IMR-90 (cell line): ENCODE results near the gene ACE2. TPM values are rescaled to one million over a fixed set of nuclear protein-coding genes. Genes with fewer than 3 reads are reported as not detected.

ENCODE experiments used
- ATAC-seq: fragments of 200-7000 bp; cut with Tn5 transposase; 2 replicates; pipeline ENCODE4 v1.9.1; 2020; ENCODE audit warnings: low read depth, mild to moderate bottlenecking, moderate library complexity
- BruUV-seq: library from RNA; stranded (reverse); fragments of 400-500 nt; replicated peaks from 2 replicates; lab custom pipeline; 2021; lab: Mats Ljungman, UMichigan
- CTCF ChIA-PET: fragments of 300-600 bp; formaldehyde crosslinking; extraction: SDS; loops from one replicate; lab custom pipeline; 2021; ENCODE audit warnings: antibody characterized with exemption; lab: Yijun Ruan, JAX
- POLR2A ChIA-PET: fragments of 300-600 bp; sonication (Branson Sonifier 250); formaldehyde crosslinking; loops from one replicate; lab custom pipeline; 2022; ENCODE audit warnings: antibody characterized with exemption; ENCODE audit not compliant: unreplicated experiment; lab: Charles Lee
- DNase-seq: peaks from one replicate; pipeline ENCODE4 v3.0.0; 2013
- H2AFZ ChIP-seq: replicated peaks from 2 replicates; pipeline ENCODE3; 2013; ENCODE audit warnings: low read length, mild to moderate bottlenecking; ENCODE audit not compliant: poor library complexity
- H2AK5ac ChIP-seq: 2 replicates; pipeline ENCODE4 v1.6.1; 2013; ENCODE audit warnings: low read depth, low read length, inconsistent platforms
- H2AK9ac ChIP-seq: replicated peaks from 2 replicates; pipeline ENCODE3; 2013; ENCODE audit warnings: mild to moderate bottlenecking, low read depth, low read length, moderate library complexity; ENCODE audit not compliant: poor library complexity
- H2BK120ac ChIP-seq: 2 replicates; pipeline ENCODE4 v1.6.1; 2013; ENCODE audit warnings: low read depth, low read length, inconsistent platforms
- H2BK15ac ChIP-seq: 3 replicates; pipeline ENCODE4 v1.6.1; 2013; ENCODE audit warnings: low read depth, low read length, inconsistent platforms
- H2BK20ac ChIP-seq: 2 replicates; pipeline ENCODE4 v1.6.1; 2013; ENCODE audit warnings: low read depth, mild to moderate bottlenecking, inconsistent platforms, low read length, moderate library complexity
- H2BK5ac ChIP-seq: 2 replicates; pipeline ENCODE4 v1.6.1; 2013; ENCODE audit warnings: mild to moderate bottlenecking, low read depth, low read length, inconsistent platforms; ENCODE audit not compliant: poor library complexity, severe bottlenecking
- H3K14ac ChIP-seq: replicated peaks from 2 replicates; pipeline ENCODE4 v1.6.1; 2013; ENCODE audit warnings: low read depth, low read length, inconsistent platforms
- H3K18ac ChIP-seq: 2 replicates; pipeline ENCODE4 v1.6.1; 2013; ENCODE audit warnings: low read depth, low read length, control low read depth
- H3K23ac ChIP-seq: 2 replicates; pipeline ENCODE4 v1.6.1; 2013; ENCODE audit warnings: low read depth, low read length, inconsistent platforms
- H3K27ac ChIP-seq: 2 replicates; pipeline ENCODE4 v1.5.1; 2013; ENCODE audit warnings: mild to moderate bottlenecking, control low read depth, low read length; ENCODE audit not compliant: insufficient read depth
- H3K27me3 ChIP-seq: 2 replicates; pipeline ENCODE4 v1.6.1; 2013; ENCODE audit warnings: low read length; ENCODE audit not compliant: control insufficient read depth, insufficient read depth
- H3K36me3 ChIP-seq: 2 replicates; pipeline ENCODE4 v1.6.1; 2013; ENCODE audit warnings: low read length, mixed read lengths; ENCODE audit not compliant: control insufficient read depth, insufficient read depth
- H3K4ac ChIP-seq: 2 replicates; pipeline ENCODE4 v1.6.1; 2013; ENCODE audit warnings: low read depth, low read length, inconsistent platforms
- H3K4me1 ChIP-seq: 2 replicates; pipeline ENCODE4 v1.6.1; 2013; ENCODE audit warnings: low read length, mixed read lengths; ENCODE audit not compliant: control insufficient read depth, insufficient read depth
- H3K4me2 ChIP-seq: 2 replicates; pipeline ENCODE4 v1.6.1; 2013; ENCODE audit warnings: low read depth, mild to moderate bottlenecking, control low read depth, low read length, moderate library complexity
- H3K4me3 ChIP-seq: 2 replicates; pipeline ENCODE4 v1.5.1; 2013; ENCODE audit warnings: low read depth, mild to moderate bottlenecking, control low read depth, low read length, moderate library complexity; ENCODE audit not compliant: insufficient read depth
- H3K56ac ChIP-seq: 2 replicates; pipeline ENCODE4 v1.6.1; 2013; ENCODE audit warnings: low read length, inconsistent platforms; ENCODE audit not compliant: insufficient read depth; ENCODE audit errors: extremely low read depth
- H3K79me1 ChIP-seq, 2 experiments: 2 replicates each; pipeline ENCODE4 v1.6.1; 2013; ENCODE audit warnings: low read length in 2 of 2, inconsistent platforms in 1 of 2, low read depth in 1 of 2
- H3K9ac ChIP-seq: 2 replicates; pipeline ENCODE4 v1.6.1; 2013; ENCODE audit warnings: low read depth, low read length, control low read depth
- H3K9me1 ChIP-seq: 2 replicates; pipeline ENCODE4 v1.6.1; 2013; ENCODE audit warnings: low read length, inconsistent platforms; ENCODE audit not compliant: insufficient read depth
- H3K9me3 ChIP-seq: 2 replicates; pipeline ENCODE4 v1.6.1; 2013; ENCODE audit warnings: low read length; ENCODE audit not compliant: control insufficient read depth, insufficient read depth
- H4K20me1 ChIP-seq: 2 replicates; pipeline ENCODE4 v1.6.1; 2013; ENCODE audit warnings: low read length, inconsistent platforms; ENCODE audit not compliant: insufficient read depth
- H4K5ac ChIP-seq: 2 replicates; pipeline ENCODE4 v1.6.1; 2013; ENCODE audit warnings: mild to moderate bottlenecking, low read depth, low read length, control low read depth
- H4K8ac ChIP-seq, 2 experiments: 2 replicates each; pipeline ENCODE4 v1.6.1; 2013; ENCODE audit warnings: low read depth in 2 of 2, low read length in 2 of 2, control low read depth in 1 of 2, inconsistent platforms in 1 of 2
- H4K91ac ChIP-seq: 2 replicates; pipeline ENCODE4 v1.6.1; 2013; ENCODE audit warnings: low read depth, low read length, inconsistent platforms; ENCODE audit not compliant: insufficient read depth
- CHD1 ChIP-seq: IDR thresholded peaks from 2 replicates; pipeline ENCODE4 v1.6.1; 2012; ENCODE audit warnings: low read depth, low read length, improper control_type of control experiment
- RCOR1 ChIP-seq: IDR thresholded peaks from 2 replicates; pipeline ENCODE4 v1.6.1; 2012; ENCODE audit warnings: mild to moderate bottlenecking, low read length, improper control_type of control experiment; ENCODE audit not compliant: insufficient replicate concordance
- dilution Hi-C: fragments of 300-500 bp; cut with HindIII; formaldehyde crosslinking; loops from one replicate; pipeline ENCODE4 v1.14.3; 2018; ENCODE audit warnings: low sequenced_read_pairs; ENCODE audit not compliant: unreplicated experiment
- in situ Hi-C: fragments of 300-500 bp; cut with MboI; formaldehyde crosslinking; loops from 3 replicates; pipeline ENCODE4 v1.14.3; 2019; ENCODE audit warnings: low sequenced_read_pairs, inconsistent platforms, mixed read lengths
- intact Hi-C: fragments of 100-400 bp; cut with micrococcal nuclease; formaldehyde crosslinking; loops from 2 replicates; pipeline ENCODE4 v1.10.0; 2022
- polyA plus RNA-seq, 3 experiments: library from polyadenylated mRNA; depleted of rRNA; stranded (reverse); fragments of >200 nt; gene quantifications; 2 replicates each; pipeline ENCODE4 v1.2.3, GENCODE V29; 2012; ENCODE audit warnings: low replicate concordance in 1 of 3
- total RNA-seq: library from RNA; depleted of rRNA; stranded (reverse); fragments of >200 nt; gene quantifications from 2 replicates; pipeline ENCODE4 v1.2.3, GENCODE V29; 2012
- TF ChIP-seq, protein P1 (sequence below): fragments of 150-350 bp; IDR thresholded peaks from 2 replicates; pipeline ENCODE4 v1.6.1; 2016; ENCODE audit warnings: low read depth, mild to moderate bottlenecking, low read length, moderate library complexity, borderline replicate concordance
- TF ChIP-seq, protein P2 (sequence below): fragments of 150-350 bp; IDR thresholded peaks from 2 replicates; pipeline ENCODE4 v1.6.1; 2017; ENCODE audit warnings: mild to moderate bottlenecking, antibody characterized with exemption, low read length, low read depth

ACE2 gene
- total and polyA plus RNA-seq, 2 of the 4 experiments (the other 2 are of a cell fraction): not detected

DNA sequence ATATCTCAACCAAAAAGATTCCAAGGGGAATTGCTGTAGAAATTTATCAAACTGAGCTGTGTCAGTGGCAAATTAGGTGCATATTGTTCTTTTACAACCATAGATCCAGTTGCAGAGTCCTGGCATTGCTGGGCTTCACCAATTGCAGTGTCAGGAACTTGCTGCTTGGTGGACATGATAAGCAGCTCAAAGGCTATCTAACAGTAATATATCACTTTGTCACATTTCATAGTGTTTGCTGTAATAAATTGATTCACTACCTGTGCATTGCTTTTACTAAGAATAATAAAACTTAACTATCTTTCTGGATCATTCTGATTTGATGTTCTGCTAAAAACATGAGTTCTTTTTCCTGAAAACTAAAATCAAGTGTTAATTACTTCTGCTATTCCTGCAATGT lies 30.9 kb upstream of the ACE2 start:
- intact Hi-C loops (no loop called here), dilution Hi-C loops (no loop called here), in situ Hi-C loops (no loop called here)
- BruUV-seq: no TSS peak
- ChIA-PET POLR2A (no interaction called here), CTCF (no interaction called here)
- H2BK5ac ChIP-seq: no peak overlapping the region
- no peaks in the 10 kb centered on the region for H3K9me1 ChIP-seq
- H3K79me1 ChIP-seq: no peaks in the 10 kb centered on the region
- H4K8ac ChIP-seq: no peak overlapping the region
- H2AK5ac ChIP-seq: no peak overlapping the region
- no peak overlapping the region for H2AFZ ChIP-seq
- no peak overlapping the region for H2BK20ac ChIP-seq
- no peak overlapping the region for H3K27ac ChIP-seq
- peaks cover 7% of the 10 kb centered on the region for H3K27me3 ChIP-seq
- H2AK9ac ChIP-seq: no peak overlapping the region
- H3K9me3 ChIP-seq: no peaks in the 10 kb centered on the region
- H4K20me1 ChIP-seq: no peaks in the 10 kb centered on the region
- no peak overlapping the region for H4K91ac ChIP-seq
- H4K5ac ChIP-seq: no peak overlapping the region
- no peak overlapping the region for H2BK120ac ChIP-seq
- H3K9ac ChIP-seq: no peak overlapping the region
- H3K23ac ChIP-seq: no peak overlapping the region
- H3K14ac ChIP-seq: no peak overlapping the region
- no peak for DNase-seq
- TF ChIP-seq CHD1: no peak
- TF ChIP-seq RCOR1: no peak
- TF ChIP-seq, protein P1, sequence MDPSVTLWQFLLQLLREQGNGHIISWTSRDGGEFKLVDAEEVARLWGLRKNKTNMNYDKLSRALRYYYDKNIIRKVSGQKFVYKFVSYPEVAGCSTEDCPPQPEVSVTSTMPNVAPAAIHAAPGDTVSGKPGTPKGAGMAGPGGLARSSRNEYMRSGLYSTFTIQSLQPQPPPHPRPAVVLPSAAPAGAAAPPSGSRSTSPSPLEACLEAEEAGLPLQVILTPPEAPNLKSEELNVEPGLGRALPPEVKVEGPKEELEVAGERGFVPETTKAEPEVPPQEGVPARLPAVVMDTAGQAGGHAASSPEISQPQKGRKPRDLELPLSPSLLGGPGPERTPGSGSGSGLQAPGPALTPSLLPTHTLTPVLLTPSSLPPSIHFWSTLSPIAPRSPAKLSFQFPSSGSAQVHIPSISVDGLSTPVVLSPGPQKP: no peak
- TF ChIP-seq, protein P2, sequence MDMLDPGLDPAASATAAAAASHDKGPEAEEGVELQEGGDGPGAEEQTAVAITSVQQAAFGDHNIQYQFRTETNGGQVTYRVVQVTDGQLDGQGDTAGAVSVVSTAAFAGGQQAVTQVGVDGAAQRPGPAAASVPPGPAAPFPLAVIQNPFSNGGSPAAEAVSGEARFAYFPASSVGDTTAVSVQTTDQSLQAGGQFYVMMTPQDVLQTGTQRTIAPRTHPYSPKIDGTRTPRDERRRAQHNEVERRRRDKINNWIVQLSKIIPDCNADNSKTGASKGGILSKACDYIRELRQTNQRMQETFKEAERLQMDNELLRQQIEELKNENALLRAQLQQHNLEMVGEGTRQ: no peak
- no peak overlapping the region for H3K4me2 ChIP-seq
- no peak overlapping the region for H3K4me3 ChIP-seq
- H3K4me1 ChIP-seq: no peaks in the 10 kb centered on the region
- no peak overlapping the region for H2BK15ac ChIP-seq
- H3K56ac ChIP-seq: no peak overlapping the region
- H3K18ac ChIP-seq: no peak overlapping the region
- no peak overlapping the region for H3K4ac ChIP-seq
- ATAC-seq: no peak
- no peaks in the 10 kb centered on the region for H3K36me3 ChIP-seq
